ENCODE results near the gene FSIP2. TPM values are rescaled to one million over a fixed set of nuclear protein-coding genes. Genes with fewer than 3 reads are reported as not detected.

FSIP2 gene
- total RNA-seq: 1 to 10 TPM in 2 of 4 donors, under 1 TPM in 2; under 0.01 to 4.3 (median 1.2) TPM

GRCh38 chr2:185738679-185739472 is at the start of gene FSIP2:
Gene FSIP2 (plus strand): TSS chr2:185738804. CDS start chr2:185738895, 91 bp downstream.
- peak; percentile 11 to 22 for DNase-seq
- intact Hi-C loops (cut with DNase I; ENCODE audit: low total_unique reads): no loop called here
- H3K27me3 ChIP-seq: no peaks in the 10 kb centered on the region

GRCh38 chr2:185689906-185690539 is 48.6 kb upstream of the FSIP2 start:
- DNase-seq: no peak
- no peaks in the 10 kb centered on the region for H3K4me1 ChIP-seq
- H3K27me3 ChIP-seq: no peaks in the 10 kb centered on the region
- no peak overlapping the region for H3K4me3 ChIP-seq
- no peaks in the 10 kb centered on the region for H3K36me3 ChIP-seq
- TF ChIP-seq CTCF (IDR thresholded peaks at IDR 0.05) (no peak), POLR2A (IDR thresholded peaks at IDR 0.05) (no peak)
- intact Hi-C loops (cut with DNase I; ENCODE audit: low total_unique reads): no loop called here
- no peak overlapping the region for H3K27ac ChIP-seq
- H3K9me3 ChIP-seq: no peaks in the 10 kb centered on the region

More at GRCh38 chr2:185738679-185739472, at the start of gene FSIP2:
- TF ChIP-seq CTCF (IDR thresholded peaks at IDR 0.05) (peak in 3 of 4 experiments; percentile 7 to 32 (median 25)), POLR2A (IDR thresholded peaks at IDR 0.05) (no peak)
- no peaks in the 10 kb centered on the region for H3K9me3 ChIP-seq
- H3K4me3 ChIP-seq: no peak within 1 kb of the TSS
- no peaks in the 10 kb centered on the region for H3K36me3 ChIP-seq
- no peak within 1 kb of the TSS for H3K27ac ChIP-seq
- no peaks in the 10 kb centered on the region for H3K4me1 ChIP-seq

GRCh38 chr2:185695711-185696235 is 42.8 kb upstream of the FSIP2 start:
- no peak for TF ChIP-seq CTCF (IDR thresholded peaks at IDR 0.05)
- no peak for TF ChIP-seq POLR2A (IDR thresholded peaks at IDR 0.05)
- DNase-seq: no peak
- H3K27me3 ChIP-seq: no peaks in the 10 kb centered on the region
- no peaks in the 10 kb centered on the region for H3K36me3 ChIP-seq
- no peak overlapping the region for H3K27ac ChIP-seq
- intact Hi-C loops (cut with DNase I; ENCODE audit: low total_unique reads): no loop called here
- no peaks in the 10 kb centered on the region for H3K4me1 ChIP-seq
- no peaks in the 10 kb centered on the region for H3K9me3 ChIP-seq
- no peak overlapping the region for H3K4me3 ChIP-seq

- Histone ChIP-seq H3K4me3 (no peak overlapping the region), H3K36me3 (peaks cover 0 to 2% of the 10 kb centered on the region in 2 donors), H3K9me3 (no peaks in the 10 kb centered on the region), H3K27ac (no peak overlapping the region), H3K27me3 (no peaks in the 10 kb centered on the region), H3K4me1 (no peaks in the 10 kb centered on the region)
- TF ChIP-seq POLR2A (IDR thresholded peaks at IDR 0.05): no peak
- TF ChIP-seq CTCF (IDR thresholded peaks at IDR 0.05): no peak
- DNase-seq: no peak
- intact Hi-C loops (cut with DNase I; ENCODE audit: low total_unique reads): no loop called here
These were observed 37.7 kb upstream of the FSIP2 start for GRCh38 chr2:185700883-185701282.

GRCh38 chr2:185734658-185735057 is 3.9 kb upstream of the FSIP2 start:
- H3K4me3 ChIP-seq: no peak overlapping the region
- TF ChIP-seq POLR2A (IDR thresholded peaks at IDR 0.05): no peak
- TF ChIP-seq CTCF (IDR thresholded peaks at IDR 0.05): no peak
- no peaks in the 10 kb centered on the region for H3K4me1 ChIP-seq
- H3K36me3 ChIP-seq: no peaks in the 10 kb centered on the region
- H3K27ac ChIP-seq: no peak overlapping the region
- DNase-seq: no peak
- H3K9me3 ChIP-seq: no peaks in the 10 kb centered on the region
- no peaks in the 10 kb centered on the region for H3K27me3 ChIP-seq
- intact Hi-C loops (cut with DNase I; ENCODE audit: low total_unique reads): no loop called here
